Liver (tissue), 9 donors: Measurements from ENCODE around the gene OR56A3. TPM values are rescaled to one million over a fixed set of nuclear protein-coding genes. Genes with fewer than 3 reads are reported as not detected.

ENCODE experiments used
- DNase-seq: peaks from one replicate; pipeline ENCODE4 v3.0.0-alpha.2; 2017; ENCODE audit warnings: low spot score
- H3K27ac ChIP-seq, 2 donors: one replicate each; pipeline ENCODE4 v1.7.0; 2013; ENCODE audit warnings: inconsistent platforms in 2 of 2, low read length in 2 of 2, control low read depth in 1 of 2, low read depth in 1 of 2, mild to moderate bottlenecking in 1 of 2
- H3K27me3 ChIP-seq, 4 donors: one replicate each; pipeline versions ENCODE4 v1.6.1 to v1.7.0; 2013; ENCODE audit warnings: low read length in 3 of 4, inconsistent platforms in 1 of 4, mild to moderate bottlenecking in 1 of 4, moderate library complexity in 1 of 4; ENCODE audit not compliant: control insufficient read depth in 4 of 4, insufficient read depth in 4 of 4
- H3K36me3 ChIP-seq, 4 donors: one replicate each; pipeline versions ENCODE4 v1.6.1 to v1.7.0; 2013; ENCODE audit warnings: low read length in 3 of 4, mild to moderate bottlenecking in 3 of 4, low read depth in 1 of 4, moderate library complexity in 1 of 4; ENCODE audit not compliant: control insufficient read depth in 4 of 4, insufficient read depth in 3 of 4
- H3K4me1 ChIP-seq, 4 donors: one replicate each; pipeline versions ENCODE4 v1.6.1 to v1.7.0; 2013; ENCODE audit warnings: low read length in 3 of 4, mild to moderate bottlenecking in 3 of 4, moderate library complexity in 1 of 4; ENCODE audit not compliant: control insufficient read depth in 4 of 4, insufficient read depth in 4 of 4
- H3K4me3 ChIP-seq, 3 donors: one replicate each; pipeline versions ENCODE4 v1.6.1 to v1.7.0; 2013; ENCODE audit warnings: low read length in 3 of 3, control low read depth in 1 of 3, low read depth in 1 of 3, mild to moderate bottlenecking in 1 of 3
- H3K9ac ChIP-seq, 2 donors: one replicate each; pipeline ENCODE4 v1.7.0; 2013; ENCODE audit warnings: low read length in 2 of 2, mild to moderate bottlenecking in 2 of 2, moderate library complexity in 2 of 2, control low read depth in 1 of 2, low read depth in 1 of 2
- H3K9me3 ChIP-seq, 4 donors: one replicate each; pipeline versions ENCODE4 v1.6.1 to v1.7.0; 2013; ENCODE audit warnings: low read length in 3 of 4; ENCODE audit not compliant: control insufficient read depth in 4 of 4
- ATF3 ChIP-seq: IDR thresholded peaks from 2 replicates; pipeline ENCODE4 v1.6.1; 2016; ENCODE audit warnings: antibody characterized with exemption
- CTCF ChIP-seq: fragments of 150-350 bp; IDR thresholded peaks from 2 replicates; pipeline ENCODE4 v1.5.1; 2017; ENCODE audit warnings: improper control_type of control experiment, low read depth, low read length; ENCODE audit not compliant: missing input control
- FOXA1 ChIP-seq: IDR thresholded peaks from 2 replicates; pipeline ENCODE4 v1.6.1; 2016; ENCODE audit warnings: antibody characterized with exemption
- FOXA2 ChIP-seq: IDR thresholded peaks from 2 replicates; pipeline ENCODE4 v1.6.1; 2016; ENCODE audit warnings: antibody characterized with exemption
- GABPA ChIP-seq, 2 donors: IDR thresholded peaks in 1 of 2; conservative IDR thresholded peaks in 1 of 2; 2 replicates each; pipeline ENCODE4 v1.6.1; 2016; ENCODE audit warnings: antibody characterized with exemption in 2 of 2, mild to moderate bottlenecking in 1 of 2, moderate library complexity in 1 of 2
- HNF4A ChIP-seq, 2 donors: conservative IDR thresholded peaks; 2 replicates each; pipeline ENCODE4 v1.6.1; 2016; ENCODE audit warnings: antibody characterized with exemption in 2 of 2, mild to moderate bottlenecking in 2 of 2
- HNF4G ChIP-seq: IDR thresholded peaks from 2 replicates; pipeline ENCODE4 v1.6.1; 2016; ENCODE audit warnings: antibody characterized with exemption
- JUND ChIP-seq, 2 donors: IDR thresholded peaks; 2 replicates each; pipeline ENCODE4 v1.6.1; 2016; ENCODE audit warnings: antibody characterized with exemption in 2 of 2
- MAX ChIP-seq: IDR thresholded peaks from 2 replicates; pipeline ENCODE4 v1.6.1; 2016; ENCODE audit warnings: antibody characterized with exemption
- NR2F2 ChIP-seq: IDR thresholded peaks from 2 replicates; pipeline ENCODE4 v1.6.1; 2016; ENCODE audit warnings: antibody characterized with exemption
- RAD21 ChIP-seq, 2 donors: IDR thresholded peaks; 2 replicates each; pipeline ENCODE4 v1.6.1; 2016; ENCODE audit warnings: antibody characterized with exemption in 2 of 2, mild to moderate bottlenecking in 2 of 2
- REST ChIP-seq: IDR thresholded peaks from 2 replicates; pipeline ENCODE4 v1.6.1; 2016; ENCODE audit warnings: antibody characterized with exemption, mild to moderate bottlenecking
- RXRA ChIP-seq, 2 donors: IDR thresholded peaks; 2 replicates each; pipeline ENCODE4 v1.6.1; 2017 to 2018; ENCODE audit warnings: antibody characterized with exemption in 2 of 2, mild to moderate bottlenecking in 1 of 2
- TAF1 ChIP-seq: conservative IDR thresholded peaks from 2 replicates; pipeline ENCODE4 v1.6.1; 2016; ENCODE audit warnings: antibody characterized with exemption, mild to moderate bottlenecking
- YY1 ChIP-seq: IDR thresholded peaks from 2 replicates; pipeline ENCODE4 v1.6.1; 2016; ENCODE audit warnings: antibody characterized with exemption, mild to moderate bottlenecking
- ZBTB33 ChIP-seq: IDR thresholded peaks from 2 replicates; pipeline ENCODE4 v1.6.1; 2016; ENCODE audit warnings: antibody characterized with exemption
- WGBS: extraction: QIAGEN DNeasy Blood & Tissue Kit; methylation state at CpG from one replicate; pipeline ENCODE4 v1.1.7; 2013; 5-methylcytosine and 5-hydroxymethylcytosine counted together
- polyA plus RNA-seq, 2 donors: library from polyadenylated mRNA; stranded (reverse) in 1 of 2; unstranded in 1 of 2; fragments of 200-250 nt in 1 of 2; fragments of >200 nt in 1 of 2; fragmentation: Nextera tagmentation in 1 of 2; extraction: Ambion mirVana in 1 of 2; gene quantifications; one replicate each; pipeline versions ENCODE4 v1.2.1 to v1.2.3, GENCODE V29; 2013 to 2015
- total RNA-seq, 2 donors: library from RNA; depleted of rRNA; stranded (reverse); fragments of >200 nt; gene quantifications; one replicate each; pipeline ENCODE4 v1.2.3, GENCODE V29; 2014
- donor health status: healthy.
- donor health status: healthy.
- donor health status: healthy.
- donor health status: healthy.
- donor health status: healthy.

Gene OR56A3
- total and polyA plus RNA-seq, 4 donors, result not detected

- Histone ChIP-seq H3K27me3 (no peaks in the 10 kb centered on the region), H3K27ac (no peak overlapping the region), H3K4me3 (no peak overlapping the region), H3K9ac (no peak overlapping the region), H3K36me3 (no peaks in the 10 kb centered on the region), H3K4me1 (no peaks in the 10 kb centered on the region), H3K9me3 (peaks cover 0 to 4% (median under 1%) of the 10 kb centered on the region in 4 donors)
- WGBS, result 95% methylated on average over 17 of the region's 17 CpGs
- TF ChIP-seq RAD21 (IDR thresholded peaks at IDR 0.05) (no peak), RXRA (IDR thresholded peaks at IDR 0.05) (no peak), CTCF (no peak), ZBTB33 (no peak), YY1 (no peak), HNF4G (no peak), MAX (no peak), JUND (IDR thresholded peaks at IDR 0.05) (no peak), GABPA (IDR thresholded peaks at IDR 0.05 in 1 of 2, conservative IDR thresholded peaks at IDR 0.05 in 1 of 2) (no peak), REST (no peak)
- DNase-seq, result no peak
Measured at GRCh38 chr11:5928271-5928670, 13.8 kb upstream of the OR56A3 start.

- Histone ChIP-seq H3K27me3 (no peaks in the 10 kb centered on the region), H3K9ac (no peak overlapping the region), H3K9me3 (peaks cover 0 to 4% (median under 1%) of the 10 kb centered on the region in 4 donors), H3K4me1 (no peaks in the 10 kb centered on the region), H3K27ac (no peak overlapping the region), H3K4me3 (no peak overlapping the region), H3K36me3 (no peaks in the 10 kb centered on the region)
- WGBS, result 85% methylated on average over 15 of the region's 15 CpGs
- no peak for DNase-seq
- TF ChIP-seq FOXA1 (no peak), FOXA2 (no peak), JUND (IDR thresholded peaks at IDR 0.05) (no peak), ZBTB33 (no peak), RAD21 (IDR thresholded peaks at IDR 0.05) (no peak), TAF1 (no peak), HNF4A (conservative IDR thresholded peaks at IDR 0.05) (no peak), ATF3 (no peak), NR2F2 (no peak), MAX (no peak)
Measured at GRCh38 chr11:5928811-5929210, 13.2 kb upstream of the OR56A3 start.
